Left ventricle myocardium inferior (tissue), 1 donor: ENCODE data around the gene ARHGAP42. TPM values are rescaled to one million over a fixed set of nuclear protein-coding genes. Genes with fewer than 3 reads are reported as not detected.

Experiments used
- DNase-seq: peaks from one replicate; pipeline ENCODE4 v3.0.0-alpha.2; 2020
- H3K27ac ChIP-seq: fragments of 200-600 bp; replicated peaks from 2 replicates; pipeline ENCODE4 v1.8.0; 2021
- H3K27me3 ChIP-seq: fragments of 200-600 bp; 2 replicates; pipeline ENCODE4 v1.8.0; 2021; ENCODE audit warnings: low read depth
- H3K36me3 ChIP-seq: fragments of 200-600 bp; 2 replicates; pipeline ENCODE4 v1.8.0; 2021
- H3K4me1 ChIP-seq: fragments of 200-600 bp; 2 replicates; pipeline ENCODE4 v1.8.0; 2021
- H3K4me3 ChIP-seq: fragments of 200-600 bp; 2 replicates; pipeline ENCODE4 v1.8.0; 2021; ENCODE audit warnings: mild to moderate bottlenecking, moderate library complexity
- H3K9me3 ChIP-seq: fragments of 200-600 bp; replicated peaks from 2 replicates; pipeline ENCODE4 v1.8.0; 2021
- CTCF ChIP-seq: fragments of 200-600 bp; IDR thresholded peaks from 2 replicates; pipeline ENCODE4 v1.8.0; 2021; ENCODE audit warnings: antibody characterized with exemption, mild to moderate bottlenecking, borderline replicate concordance
- intact Hi-C: fragments of 100-400 bp; cut with micrococcal nuclease; formaldehyde crosslinking; loops from one replicate; pipeline ENCODE4 v1.11.0; 2022
- total RNA-seq: library from RNA; stranded (reverse); fragmentation: NEBNext Ultra II Directional; extraction: Animal tissue kit (Norgen Biotek cat#: 25700); gene quantifications from one replicate; pipeline ENCODE4 v1.2.1, GENCODE V29; 2021
- donor health status: DM: no; HTN: yes; CAD: no; lungs with severe emphysema.

ARHGAP42 gene
- total RNA-seq, 1 donor from 2014 or later, result 11.1 TPM

DNA sequence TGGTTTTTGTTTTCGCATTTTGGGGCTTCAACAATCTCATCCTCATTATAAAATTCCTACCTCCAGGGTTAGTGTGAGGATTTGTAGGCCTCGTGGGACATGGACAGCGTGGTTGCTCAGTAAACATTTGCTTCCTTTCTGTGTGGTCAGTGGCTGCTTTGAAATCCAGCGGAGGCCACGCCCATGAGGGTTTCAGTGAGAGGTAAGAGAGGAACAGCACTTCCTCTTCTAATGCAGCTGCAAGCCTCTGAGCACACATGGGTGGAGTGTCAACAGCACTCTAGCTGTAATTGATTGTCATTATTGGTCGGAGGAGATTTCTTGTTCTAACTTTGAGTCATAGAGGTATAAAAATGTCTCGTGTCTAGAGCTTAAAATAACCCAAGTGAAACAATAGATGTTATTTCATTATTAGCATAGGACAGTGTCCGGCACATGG, 6.0 kb upstream of the ARHGAP42 start:
- TF ChIP-seq CTCF, result no peak
- Histone ChIP-seq H3K27ac (no peak overlapping the region), H3K4me3 (no peak overlapping the region), H3K4me1 (peaks cover 29% of the 10 kb centered on the region), H3K36me3 (no peaks in the 10 kb centered on the region), H3K27me3 (no peaks in the 10 kb centered on the region), H3K9me3 (no peaks in the 10 kb centered on the region)
- peak; percentile 50 for DNase-seq
- intact Hi-C loops, result loop anchor here (5.0 to 10.0 kb wide), 4 partner anchors 104 to 254 kb away; no protein-coding TSS in a partner anchor

GRCh38 chr11:100682247-100682969, 4.7 kb upstream of the ARHGAP42 start:
- Histone ChIP-seq H3K27me3 (no peaks in the 10 kb centered on the region), H3K4me3 (no peak overlapping the region), H3K4me1 (peaks cover 39% of the 10 kb centered on the region), H3K27ac (peak overlapping the region; percentile 28), H3K36me3 (no peaks in the 10 kb centered on the region), H3K9me3 (no peaks in the 10 kb centered on the region)
- intact Hi-C loops, result loop anchor here (5.0 to 10.0 kb wide), 4 partner anchors 105 to 252 kb away; no protein-coding TSS in a partner anchor
- DNase-seq, result no peak
- TF ChIP-seq CTCF, result peak; percentile 68

DNA sequence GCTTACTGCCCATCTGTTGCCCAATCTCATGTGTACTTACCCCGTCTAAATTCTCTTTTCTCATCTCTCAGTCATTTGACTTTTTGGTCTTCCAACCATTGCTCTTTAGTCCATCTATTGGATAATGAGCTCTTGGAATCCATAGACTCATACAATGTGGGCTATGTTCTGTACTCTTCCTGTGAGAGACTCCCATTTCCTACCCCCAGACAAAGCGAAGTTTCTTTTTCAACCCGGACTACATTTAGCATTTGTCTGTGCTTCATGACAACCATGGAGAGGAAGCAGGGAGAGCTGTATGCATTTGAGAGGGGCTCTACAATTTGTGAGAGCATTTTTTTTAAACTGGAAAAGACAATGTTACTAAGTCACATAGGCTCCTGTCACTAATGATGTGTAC, 4.0 kb upstream of the ARHGAP42 start:
- no peaks in the 10 kb centered on the region for H3K27me3 ChIP-seq
- TF ChIP-seq CTCF, result no peak
- intact Hi-C loops, result loop anchor here (5.0 to 10.0 kb wide), 4 partner anchors 106 to 252 kb away; no protein-coding TSS in a partner anchor
- H3K27ac ChIP-seq, result peak overlapping the region; percentile 28
- H3K4me1 ChIP-seq, result peaks cover 44% of the 10 kb centered on the region
- H3K36me3 ChIP-seq, result no peaks in the 10 kb centered on the region
- no peak overlapping the region for H3K4me3 ChIP-seq
- no peaks in the 10 kb centered on the region for H3K9me3 ChIP-seq
- DNase-seq, result no peak

- Histone ChIP-seq H3K4me3 (no peak overlapping the region), H3K27ac (peak overlapping the region; percentile 28), H3K36me3 (no peaks in the 10 kb centered on the region), H3K9me3 (no peaks in the 10 kb centered on the region), H3K27me3 (no peaks in the 10 kb centered on the region), H3K4me1 (peaks cover 57% of the 10 kb centered on the region)
- DNase-seq, result no peak
- no peak for TF ChIP-seq CTCF
- intact Hi-C loops, result loop anchor here (5.0 to 10.0 kb wide), 4 partner anchors 107 to 250 kb away; no protein-coding TSS in a partner anchor
Observed at GRCh38 chr11:100684101-100685065, 2.7 kb upstream of the ARHGAP42 start.

DNA sequence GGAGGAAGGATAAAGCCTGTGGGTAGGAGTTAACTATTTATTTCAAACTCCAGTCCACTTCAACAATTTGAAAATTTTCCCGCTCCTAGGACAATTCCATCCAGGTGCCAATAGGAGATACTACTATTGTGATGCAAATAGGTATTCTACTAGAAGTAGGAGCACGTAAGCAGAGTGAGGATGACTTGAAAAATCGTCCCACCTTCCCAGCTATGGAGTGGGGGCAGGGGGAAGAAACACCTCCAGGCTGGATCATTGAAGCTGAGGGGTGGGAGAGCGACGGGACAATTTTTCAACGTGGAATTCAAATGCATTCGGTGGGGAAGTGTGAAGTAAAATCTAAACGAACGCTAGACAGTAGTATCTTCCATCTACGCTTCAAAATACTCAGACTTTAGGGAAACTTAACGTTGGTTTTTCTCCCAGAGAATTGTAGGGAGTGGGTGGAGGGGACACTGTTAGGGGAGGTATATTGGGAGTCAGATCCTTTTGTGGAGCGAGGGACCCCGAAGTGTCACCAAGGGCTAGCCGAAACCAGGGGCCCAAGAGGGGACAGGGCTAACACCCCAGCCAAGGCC, 523 bp upstream of the ARHGAP42 start:
- Histone ChIP-seq H3K27me3 (no peaks in the 10 kb centered on the region), H3K36me3 (no peaks in the 10 kb centered on the region), H3K4me3 (peak overlapping the region; percentile 81), H3K4me1 (peaks cover 57% of the 10 kb centered on the region), H3K9me3 (no peaks in the 10 kb centered on the region), H3K27ac (peak overlapping the region; percentile 89)
- no peak for TF ChIP-seq CTCF
- intact Hi-C loops, result loop anchor here (10.0 kb wide), 2 partner anchors 138 to 248 kb away; no protein-coding TSS in a partner anchor
- no peak for DNase-seq
